H1 (cell line): ENCODE data around the gene CCDC40. TPM values are rescaled to one million over a fixed set of nuclear protein-coding genes. Genes with fewer than 3 reads are reported as not detected.

Experiments
- ASH2L ChIP-seq: fragments of 200-600, 300-600 bp; sonication (generic); IDR thresholded peaks from one replicate; pipeline ENCODE4 v1.7.1; 2017; ENCODE audit warnings: low read length
- CHD1 ChIP-seq: IDR thresholded peaks from 2 replicates; pipeline ENCODE4 v1.6.1; 2012; ENCODE audit warnings: low read depth, low read length, improper control_type of control experiment
- CTBP2 ChIP-seq: IDR thresholded peaks from 2 replicates; pipeline ENCODE4 v1.7.0; 2011; ENCODE audit warnings: borderline replicate concordance, mild to moderate bottlenecking, moderate library complexity, mixed read lengths, low read length; ENCODE audit not compliant: insufficient read depth, insufficient read length
- RNF2 ChIP-seq: fragments of 200-900, 300-1000 bp; sonication (generic); IDR thresholded peaks from 2 replicates; pipeline ENCODE4 v1.7.1; 2016; ENCODE audit warnings: borderline replicate concordance, low read depth, mild to moderate bottlenecking, antibody characterized with exemption, low read length; ENCODE audit not compliant: poor library complexity, severe bottlenecking; ENCODE audit errors: missing control alignments
- SIN3A ChIP-seq, 2 experiments: IDR thresholded peaks in 1 of 2; conservative IDR thresholded peaks in 1 of 2; 2 replicates each; pipeline ENCODE4 v1.6.1; 2011 to 2012; ENCODE audit warnings: low read length in 2 of 2, improper control_type of control experiment in 1 of 2, low read depth in 1 of 2, mild to moderate bottlenecking in 1 of 2
- TCF12 ChIP-seq: IDR thresholded peaks from 2 replicates; pipeline ENCODE4 v1.6.1; 2011; ENCODE audit warnings: low read depth, mild to moderate bottlenecking, low read length
- polyA plus RNA-seq, 7 experiments: library from polyadenylated mRNA; depleted of rRNA in 3 of 7; stranded (reverse) in 5 of 7; unstranded in 2 of 7; fragments of >200 nt in 5 of 7; fragments of 200-250 nt in 2 of 7; gene quantifications; 1 replicate in 5 of 7; 2 replicates in 1 of 7; 4 replicates in 1 of 7; pipeline versions ENCODE4 v1.2.1 to v1.2.3, GENCODE V29; 2011 to 2013; ENCODE audit warnings: missing spikeins in 2 of 7, mixed read lengths in 2 of 7
- total RNA-seq: library from RNA; stranded (reverse); fragmentation: NEBNext Ultra II Directional; extraction: Animal tissue kit (Norgen Biotek cat#: 25700); gene quantifications from 2 replicates; pipeline ENCODE4 v1.2.1, GENCODE V29; 2021

CCDC40 gene
- total and polyA plus RNA-seq, 2 of the 8 experiments (the other 6 are each of a cell fraction or from before 2014, with no cell fraction given), result 4.1 to 11.5 TPM

GRCh38 chr17:80117491-80118401 lies 81.3 kb downstream of the CCDC40 start (continued):
- no peak for TF ChIP-seq CTBP2
- TF ChIP-seq TCF12, result no peak
- TF ChIP-seq ASH2L, result no peak
- TF ChIP-seq RNF2, result no peak
- no peak for TF ChIP-seq SIN3A (conservative IDR thresholded peaks at IDR 0.05 in 1 of 2, IDR thresholded peaks at IDR 0.05 in 1 of 2; ENCODE audit: low read depth in 1 of 2, low read length in 2 of 2)
- no peak for TF ChIP-seq CHD1
